ENCODE data around the gene RBP2.

The RBP2 gene

GRCh38 chr3:139493826-139494385 is 17.6 kb upstream of the RBP2 start:
- no peak overlapping the region for H2AK5ac ChIP-seq (ENCODE audit: low read depth, low read length)
- H4K91ac ChIP-seq (ENCODE audit: low read depth, low read length, poor library complexity): no peak overlapping the region
- no peak overlapping the region for H3K27ac ChIP-seq (replicated peaks; ENCODE audit: low read length)
- H3K18ac ChIP-seq (ENCODE audit: low read length): no peak overlapping the region
- H3K79me1 ChIP-seq (ENCODE audit: low read depth, low read length): no peaks in the 10 kb centered on the region
- no peak overlapping the region for H2AFZ ChIP-seq (ENCODE audit: low read length)
- H3K4me1 ChIP-seq (ENCODE audit: control insufficient read depth in 2 of 2, insufficient read depth in 1 of 2, low read depth in 1 of 2, low read length in 2 of 2): peaks cover 0 to 3% of the 10 kb centered on the region in 2 donors
- H3K4me2 ChIP-seq (ENCODE audit: insufficient read depth, low read length, poor library complexity, severe bottlenecking): no peak overlapping the region
- H3K14ac ChIP-seq (ENCODE audit: low read length): no peak overlapping the region
- H3K4me3 ChIP-seq (ENCODE audit: low read length in 2 of 2): no peak overlapping the region
- H3K9ac ChIP-seq (ENCODE audit: low read depth, low read length, poor library complexity): no peak overlapping the region
- H2BK5ac ChIP-seq (ENCODE audit: low read length): no peak overlapping the region
- H3K9me3 ChIP-seq (replicated peaks in 1 of 2; ENCODE audit: control insufficient read depth in 2 of 2, insufficient read depth in 1 of 2, low read depth in 1 of 2, low read length in 2 of 2): peaks cover 7 to 13% of the 10 kb centered on the region in 2 donors
- no peak overlapping the region for H3K23ac ChIP-seq (ENCODE audit: low read depth, low read length, poor library complexity)
- H4K8ac ChIP-seq (ENCODE audit: low read depth, low read length): no peak overlapping the region
- DNase-seq (ENCODE audit: low spot score): no peak
- WGBS, 2 donors (ENCODE audit: extremely low coverage in 2 of 2, insufficient read length in 2 of 2, insufficient replicate concordance in 1 of 2): no CpG with 5 or more reads among the region's 6 CpGs
- H2BK15ac ChIP-seq (ENCODE audit: low read length): no peak overlapping the region
- H3K36me3 ChIP-seq (replicated peaks in 1 of 2; ENCODE audit: control insufficient read depth in 2 of 2, insufficient read depth in 2 of 2, low read length in 2 of 2): peaks cover 0 to 7% of the 10 kb centered on the region in 2 donors
- H3K27me3 ChIP-seq (ENCODE audit: control insufficient read depth in 3 of 3, insufficient read depth in 3 of 3, low read depth in 1 of 3, low read length in 3 of 3): no peaks in the 10 kb centered on the region
- H2BK120ac ChIP-seq (ENCODE audit: low read depth, low read length): no peak overlapping the region
- H2BK12ac ChIP-seq (ENCODE audit: low read length): no peak overlapping the region
- no peak overlapping the region for H3K4ac ChIP-seq (ENCODE audit: low read length)

GRCh38 chr3:139491966-139492365 is 15.7 kb upstream of the RBP2 start:
- no peak overlapping the region for H2BK12ac ChIP-seq (ENCODE audit: low read length)
- H2BK120ac ChIP-seq (ENCODE audit: low read depth, low read length): no peak overlapping the region
- no peak overlapping the region for H2BK5ac ChIP-seq (ENCODE audit: low read length)
- H3K4me1 ChIP-seq (ENCODE audit: control insufficient read depth in 2 of 2, insufficient read depth in 1 of 2, low read depth in 1 of 2, low read length in 2 of 2): peaks cover 0 to 3% of the 10 kb centered on the region in 2 donors
- no peak overlapping the region for H3K4me3 ChIP-seq (ENCODE audit: low read length in 2 of 2)
- H3K9me3 ChIP-seq (replicated peaks in 1 of 2; ENCODE audit: control insufficient read depth in 2 of 2, insufficient read depth in 1 of 2, low read depth in 1 of 2, low read length in 2 of 2): peaks cover 7 to 13% of the 10 kb centered on the region in 2 donors
- DNase-seq (ENCODE audit: low spot score): no peak
- no peak overlapping the region for H2BK15ac ChIP-seq (ENCODE audit: low read length)
- no peak overlapping the region for H3K4ac ChIP-seq (ENCODE audit: low read length)
- no peak overlapping the region for H3K14ac ChIP-seq (ENCODE audit: low read length)
- no peak overlapping the region for H2AK5ac ChIP-seq (ENCODE audit: low read depth, low read length)
- H3K27me3 ChIP-seq (ENCODE audit: control insufficient read depth in 3 of 3, insufficient read depth in 3 of 3, low read depth in 1 of 3, low read length in 3 of 3): no peaks in the 10 kb centered on the region
- H3K9ac ChIP-seq (ENCODE audit: low read depth, low read length, poor library complexity): no peak overlapping the region
- H3K4me2 ChIP-seq (ENCODE audit: insufficient read depth, low read length, poor library complexity, severe bottlenecking): no peak overlapping the region
- H3K27ac ChIP-seq (replicated peaks; ENCODE audit: low read length): no peak overlapping the region
- H2AFZ ChIP-seq (ENCODE audit: low read length): no peak overlapping the region
- no peak overlapping the region for H4K8ac ChIP-seq (ENCODE audit: low read depth, low read length)
- no peak overlapping the region for H3K23ac ChIP-seq (ENCODE audit: low read depth, low read length, poor library complexity)
- H4K91ac ChIP-seq (ENCODE audit: low read depth, low read length, poor library complexity): no peak overlapping the region
- H3K79me1 ChIP-seq (ENCODE audit: low read depth, low read length): no peaks in the 10 kb centered on the region
- H3K18ac ChIP-seq (ENCODE audit: low read length): no peak overlapping the region
- WGBS, 2 donors (ENCODE audit: extremely low coverage in 2 of 2, insufficient read length in 2 of 2, insufficient replicate concordance in 1 of 2): no CpG with 5 or more reads among the region's 1 CpG
- H3K36me3 ChIP-seq (replicated peaks in 1 of 2; ENCODE audit: control insufficient read depth in 2 of 2, insufficient read depth in 2 of 2, low read length in 2 of 2): peaks cover 0 to 7% of the 10 kb centered on the region in 2 donors

- H2BK15ac ChIP-seq (ENCODE audit: low read length): no peak overlapping the region
- peaks cover 0 to 7% of the 10 kb centered on the region in 2 donors for H3K36me3 ChIP-seq (replicated peaks in 1 of 2; ENCODE audit: control insufficient read depth in 2 of 2, insufficient read depth in 2 of 2, low read length in 2 of 2)
- H3K9ac ChIP-seq (ENCODE audit: low read depth, low read length, poor library complexity): no peak overlapping the region
- peaks cover 7 to 13% of the 10 kb centered on the region in 2 donors for H3K9me3 ChIP-seq (replicated peaks in 1 of 2; ENCODE audit: control insufficient read depth in 2 of 2, insufficient read depth in 1 of 2, low read depth in 1 of 2, low read length in 2 of 2)
- no peak overlapping the region for H3K27ac ChIP-seq (replicated peaks; ENCODE audit: low read length)
- no peak overlapping the region for H2BK5ac ChIP-seq (ENCODE audit: low read length)
- no peak overlapping the region for H2AK5ac ChIP-seq (ENCODE audit: low read depth, low read length)
- peaks cover 0 to 3% of the 10 kb centered on the region in 2 donors for H3K4me1 ChIP-seq (ENCODE audit: control insufficient read depth in 2 of 2, insufficient read depth in 1 of 2, low read depth in 1 of 2, low read length in 2 of 2)
- H3K4me2 ChIP-seq (ENCODE audit: insufficient read depth, low read length, poor library complexity, severe bottlenecking): no peak overlapping the region
- no peaks in the 10 kb centered on the region for H3K79me1 ChIP-seq (ENCODE audit: low read depth, low read length)
- H3K18ac ChIP-seq (ENCODE audit: low read length): no peak overlapping the region
- H2BK120ac ChIP-seq (ENCODE audit: low read depth, low read length): no peak overlapping the region
- WGBS, 2 donors (ENCODE audit: extremely low coverage in 2 of 2, insufficient read length in 2 of 2, insufficient replicate concordance in 1 of 2): no CpG with 5 or more reads among the region's 1 CpG
- no peak overlapping the region for H3K4ac ChIP-seq (ENCODE audit: low read length)
- H3K23ac ChIP-seq (ENCODE audit: low read depth, low read length, poor library complexity): no peak overlapping the region
- no peak for DNase-seq (ENCODE audit: low spot score)
- H3K4me3 ChIP-seq (ENCODE audit: low read length in 2 of 2): no peak overlapping the region
- H4K8ac ChIP-seq (ENCODE audit: low read depth, low read length): no peak overlapping the region
- no peak overlapping the region for H2AFZ ChIP-seq (ENCODE audit: low read length)
- H3K14ac ChIP-seq (ENCODE audit: low read length): no peak overlapping the region
- no peaks in the 10 kb centered on the region for H3K27me3 ChIP-seq (ENCODE audit: control insufficient read depth in 3 of 3, insufficient read depth in 3 of 3, low read depth in 1 of 3, low read length in 3 of 3)
- no peak overlapping the region for H2BK12ac ChIP-seq (ENCODE audit: low read length)
- no peak overlapping the region for H4K91ac ChIP-seq (ENCODE audit: low read depth, low read length, poor library complexity)
These were observed 14.8 kb upstream of the RBP2 start for GRCh38 chr3:139491027-139491700.

- Histone ChIP-seq H3K79me1 (ENCODE audit: low read depth, low read length) (no peaks in the 10 kb centered on the region), H3K14ac (ENCODE audit: low read length) (no peak overlapping the region), H2BK12ac (ENCODE audit: low read length) (no peak overlapping the region), H3K4me2 (ENCODE audit: insufficient read depth, low read length, poor library complexity, severe bottlenecking) (no peak overlapping the region), H3K23ac (ENCODE audit: low read depth, low read length, poor library complexity) (no peak overlapping the region), H3K27me3 (ENCODE audit: control insufficient read depth in 3 of 3, insufficient read depth in 3 of 3, low read depth in 1 of 3, low read length in 3 of 3) (no peaks in the 10 kb centered on the region), H4K8ac (ENCODE audit: low read depth, low read length) (no peak overlapping the region), H3K18ac (ENCODE audit: low read length) (no peak overlapping the region), H3K9ac (ENCODE audit: low read depth, low read length, poor library complexity) (no peak overlapping the region), H3K4me1 (ENCODE audit: control insufficient read depth in 2 of 2, insufficient read depth in 1 of 2, low read depth in 1 of 2, low read length in 2 of 2) (no peaks in the 10 kb centered on the region), H2BK120ac (ENCODE audit: low read depth, low read length) (no peak overlapping the region), H2BK5ac (ENCODE audit: low read length) (no peak overlapping the region), H3K4me3 (ENCODE audit: low read length in 2 of 2) (no peak overlapping the region), H2AK5ac (ENCODE audit: low read depth, low read length) (no peak overlapping the region), H3K27ac (replicated peaks; ENCODE audit: low read length) (no peak overlapping the region), H3K4ac (ENCODE audit: low read length) (no peak overlapping the region), H3K36me3 (replicated peaks in 1 of 2; ENCODE audit: control insufficient read depth in 2 of 2, insufficient read depth in 2 of 2, low read length in 2 of 2) (no peaks in the 10 kb centered on the region), H3K9me3 (replicated peaks in 1 of 2; ENCODE audit: control insufficient read depth in 2 of 2, insufficient read depth in 1 of 2, low read depth in 1 of 2, low read length in 2 of 2) (peaks cover 0 to 6% of the 10 kb centered on the region in 2 donors), H2BK15ac (ENCODE audit: low read length) (no peak overlapping the region), H4K91ac (ENCODE audit: low read depth, low read length, poor library complexity) (no peak overlapping the region), H2AFZ (ENCODE audit: low read length) (no peak overlapping the region)
- WGBS, 2 donors (ENCODE audit: extremely low coverage in 2 of 2, insufficient read length in 2 of 2, insufficient replicate concordance in 1 of 2): no CpG with 5 or more reads among the region's 1 CpG
- DNase-seq (ENCODE audit: low spot score): no peak
These were observed 5.9 kb upstream of the RBP2 start for GRCh38 chr3:139482206-139482605.
